RWPE2 (cell line): ENCODE data around the gene CEP152.
A peak's percentile ranks its signal among the peaks of the same experiment; 100 is the strongest.

Source experiments
- ATAC-seq: fragments of 200-7000 bp; cut with Tn5 transposase; 3 replicates; pipeline ENCODE4 v1.9.1; 2021; ENCODE audit warnings: low read depth
- DNase-seq: peaks from one replicate; pipeline ENCODE4 v3.0.0-alpha.2; 2020; ENCODE audit warnings: low spot score
- H3K27ac ChIP-seq: fragments of 450-650 bp; 2 replicates; pipeline ENCODE4 v1.5.1; 2017; ENCODE audit warnings: mild to moderate bottlenecking; ENCODE audit not compliant: poor library complexity, severe bottlenecking
- H3K27me3 ChIP-seq: fragments of 250-450 bp; sonication (Bioruptor Pico); 2 replicates; pipeline ENCODE4 v1.5.1; 2021; ENCODE audit warnings: mild to moderate bottlenecking, moderate library complexity; ENCODE audit not compliant: insufficient read depth, poor library complexity, severe bottlenecking
- H3K36me3 ChIP-seq: fragments of 250-450 bp; sonication (Bioruptor Pico); 2 replicates; pipeline ENCODE4 v1.5.1; 2020; ENCODE audit warnings: low read depth, mild to moderate bottlenecking, moderate library complexity
- H3K4me1 ChIP-seq: fragments of 250-450 bp; sonication (Bioruptor Pico); 2 replicates; pipeline ENCODE4 v1.5.1; 2021; ENCODE audit warnings: mild to moderate bottlenecking, moderate library complexity; ENCODE audit not compliant: insufficient read depth, poor library complexity, severe bottlenecking
- H3K4me3 ChIP-seq: fragments of 250-450 bp; sonication (Bioruptor Pico); 2 replicates; pipeline ENCODE4 v1.5.1; 2021; ENCODE audit warnings: mild to moderate bottlenecking, moderate library complexity; ENCODE audit not compliant: severe bottlenecking
- H3K9me3 ChIP-seq: fragments of 250-450 bp; sonication (Bioruptor Pico); 2 replicates; pipeline ENCODE4 v1.5.1; 2021; ENCODE audit warnings: mild to moderate bottlenecking, moderate library complexity; ENCODE audit not compliant: severe bottlenecking
- TF ChIP-seq, protein P1 (sequence below): fragments of 450-650 bp; IDR thresholded peaks from one replicate; pipeline ENCODE4 v1.5.1; 2017; ENCODE audit warnings: mild to moderate bottlenecking, moderate library complexity; ENCODE audit not compliant: poor library complexity, severe bottlenecking

The CEP152 gene

DNA sequence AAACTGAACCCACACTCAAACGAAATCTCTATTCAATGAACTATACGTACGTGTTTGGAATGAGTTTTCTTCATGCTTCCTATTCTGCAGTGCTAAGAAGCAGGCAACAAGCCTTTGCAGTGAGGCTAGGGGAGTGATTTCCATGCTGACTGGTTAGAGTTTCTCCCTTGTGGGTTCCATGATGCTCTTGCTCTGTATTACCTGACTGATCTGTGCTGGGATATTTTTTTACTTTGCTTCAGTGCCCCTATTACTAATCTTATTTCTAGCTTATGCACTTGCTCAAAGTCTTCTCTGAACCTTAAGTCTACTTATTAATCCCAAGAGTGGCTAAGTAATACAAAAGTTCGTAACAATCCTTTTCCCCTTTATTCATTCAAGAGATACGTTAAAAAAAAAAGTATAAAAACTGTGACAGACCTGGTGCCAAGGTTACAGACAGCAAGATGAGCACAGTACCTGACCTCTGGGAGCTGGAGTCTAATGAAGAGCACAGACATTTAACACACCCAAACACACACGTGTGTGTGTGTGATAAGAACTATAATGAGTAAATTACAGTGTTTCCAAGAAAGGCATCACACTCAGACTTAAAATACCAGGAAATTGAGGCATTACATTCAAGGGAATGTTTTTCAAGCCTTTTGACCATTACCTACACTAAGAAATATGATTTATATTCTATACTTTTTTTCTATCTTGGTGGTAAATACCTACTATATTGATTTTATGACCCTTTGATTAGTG is 114.9 kb downstream of the CEP152 start:
- TF ChIP-seq, protein P1, sequence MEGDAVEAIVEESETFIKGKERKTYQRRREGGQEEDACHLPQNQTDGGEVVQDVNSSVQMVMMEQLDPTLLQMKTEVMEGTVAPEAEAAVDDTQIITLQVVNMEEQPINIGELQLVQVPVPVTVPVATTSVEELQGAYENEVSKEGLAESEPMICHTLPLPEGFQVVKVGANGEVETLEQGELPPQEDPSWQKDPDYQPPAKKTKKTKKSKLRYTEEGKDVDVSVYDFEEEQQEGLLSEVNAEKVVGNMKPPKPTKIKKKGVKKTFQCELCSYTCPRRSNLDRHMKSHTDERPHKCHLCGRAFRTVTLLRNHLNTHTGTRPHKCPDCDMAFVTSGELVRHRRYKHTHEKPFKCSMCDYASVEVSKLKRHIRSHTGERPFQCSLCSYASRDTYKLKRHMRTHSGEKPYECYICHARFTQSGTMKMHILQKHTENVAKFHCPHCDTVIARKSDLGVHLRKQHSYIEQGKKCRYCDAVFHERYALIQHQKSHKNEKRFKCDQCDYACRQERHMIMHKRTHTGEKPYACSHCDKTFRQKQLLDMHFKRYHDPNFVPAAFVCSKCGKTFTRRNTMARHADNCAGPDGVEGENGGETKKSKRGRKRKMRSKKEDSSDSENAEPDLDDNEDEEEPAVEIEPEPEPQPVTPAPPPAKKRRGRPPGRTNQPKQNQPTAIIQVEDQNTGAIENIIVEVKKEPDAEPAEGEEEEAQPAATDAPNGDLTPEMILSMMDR: no peak
- H3K27ac ChIP-seq: peak overlapping the region; percentile 94
- DNase-seq (no peak), ATAC-seq (no peak; the same call in 2 of the 3 replicates)
- H3K4me3 ChIP-seq: no peak overlapping the region
- no peaks in the 10 kb centered on the region for H3K9me3 ChIP-seq
- H3K36me3 ChIP-seq: no peaks in the 10 kb centered on the region
- peaks cover 32% of the 10 kb centered on the region for H3K4me1 ChIP-seq
- H3K27me3 ChIP-seq: no peaks in the 10 kb centered on the region

DNA sequence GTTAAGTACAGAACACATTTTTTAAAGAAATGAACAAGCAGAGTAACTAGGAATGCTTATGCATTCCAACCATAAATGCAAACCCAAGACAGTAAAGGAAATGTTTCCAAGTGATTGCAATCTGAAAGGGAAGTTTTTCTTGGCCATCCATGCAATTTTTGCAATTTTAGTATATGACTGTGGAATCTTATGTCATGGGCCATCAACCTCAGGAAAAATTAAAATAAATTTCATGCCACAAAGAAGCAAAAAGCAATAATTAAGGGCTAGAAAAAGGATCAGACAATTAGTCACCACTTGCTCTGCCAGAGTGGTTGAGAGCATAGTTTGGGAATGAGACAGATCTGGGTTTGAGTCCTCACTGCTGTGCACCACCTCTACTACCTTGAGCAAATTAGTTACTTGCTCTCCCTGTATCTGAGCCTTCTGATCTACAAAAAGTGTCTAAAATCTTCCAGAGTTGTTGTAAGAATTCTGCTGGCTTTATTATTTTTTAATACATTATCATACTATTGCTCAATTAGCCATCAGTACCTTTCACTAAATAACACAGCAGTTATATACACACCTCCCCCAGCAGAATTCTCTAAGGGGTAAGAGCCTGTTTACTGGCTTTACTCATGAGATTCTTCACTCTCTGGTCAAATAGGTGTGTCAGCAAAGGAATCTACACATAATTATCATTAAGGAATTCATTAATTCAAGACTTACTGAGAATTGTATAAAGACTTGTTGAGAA is 115.6 kb downstream of the CEP152 start:
- Histone ChIP-seq H3K4me1 (peaks cover 32% of the 10 kb centered on the region), H3K27me3 (no peaks in the 10 kb centered on the region), H3K9me3 (no peaks in the 10 kb centered on the region), H3K27ac (peak overlapping the region; percentile 94), H3K36me3 (no peaks in the 10 kb centered on the region), H3K4me3 (no peak overlapping the region)
- TF ChIP-seq, protein P1: no peak
- DNase-seq (no peak), ATAC-seq (peak; percentile 99)

DNA sequence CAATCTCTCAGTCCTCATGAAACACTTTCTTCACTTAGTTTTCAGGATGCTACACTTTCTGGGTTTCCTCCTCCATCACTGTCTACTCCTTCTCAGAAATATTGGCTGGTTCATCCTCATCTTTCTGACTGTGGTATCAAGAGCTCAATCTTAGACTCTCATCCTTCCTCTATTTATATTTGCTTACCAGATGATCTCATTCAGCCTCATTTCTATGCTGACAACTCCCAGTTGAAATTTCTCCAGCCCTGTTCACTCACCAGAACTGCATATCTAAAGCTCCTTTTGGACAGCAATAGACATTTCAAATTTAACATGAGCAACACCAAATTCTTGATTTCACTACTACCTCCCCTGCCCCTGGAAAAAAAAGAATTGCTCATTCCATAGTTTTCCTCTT is 117.4 kb downstream of the CEP152 start:
- Histone ChIP-seq H3K27ac (peak overlapping the region; percentile 94), H3K9me3 (no peaks in the 10 kb centered on the region), H3K36me3 (no peaks in the 10 kb centered on the region), H3K27me3 (no peaks in the 10 kb centered on the region), H3K4me1 (peaks cover 32% of the 10 kb centered on the region), H3K4me3 (no peak overlapping the region)
- DNase-seq: no peak
- TF ChIP-seq, protein P1: no peak
- ATAC-seq: no peak

DNA sequence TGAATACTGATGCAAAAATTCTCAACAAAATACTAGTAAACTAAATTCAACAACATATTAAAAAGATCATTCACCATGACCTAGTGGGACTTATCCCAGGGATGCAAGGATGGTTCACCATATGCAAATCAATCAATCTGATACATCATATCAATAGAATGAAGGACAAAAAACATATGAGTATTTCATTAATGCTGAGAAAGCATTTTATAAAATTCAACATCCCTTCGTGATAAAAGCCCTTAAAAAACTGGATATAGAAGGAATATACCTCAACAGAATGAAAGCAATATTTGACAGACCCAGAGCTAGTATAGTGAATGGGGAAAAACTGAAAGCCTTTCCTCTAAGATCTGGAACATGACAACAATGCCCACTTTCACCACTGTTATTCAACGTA is 122.4 kb downstream of the CEP152 start:
- Histone ChIP-seq H3K36me3 (no peaks in the 10 kb centered on the region), H3K27ac (no peak overlapping the region), H3K4me1 (peaks cover 10% of the 10 kb centered on the region), H3K27me3 (no peaks in the 10 kb centered on the region), H3K4me3 (no peak overlapping the region), H3K9me3 (no peaks in the 10 kb centered on the region)
- ATAC-seq (no peak), DNase-seq (no peak)
- TF ChIP-seq, protein P1: no peak
